GM18858 (cell line): ENCODE results near the gene ACKR3.

ENCODE experiments used
- ATAC-seq: cut with Tn5 transposase; IDR thresholded peaks from one replicate; pipeline ENCODE4 v1.9.1; 2021; ENCODE audit not compliant: unreplicated experiment

Gene ACKR3

GRCh38 chr2:236606023-236606422 is 36.4 kb downstream of the ACKR3 start:
- ATAC-seq = no peak

GRCh38 chr2:236607471-236608187 is 38.0 kb downstream of the ACKR3 start:
- ATAC-seq = no peak

- no peak for ATAC-seq
Observed at GRCh38 chr2:236608188-236608525, 38.5 kb downstream of the ACKR3 start.

- no peak for ATAC-seq
Observed at GRCh38 chr2:236608710-236609109, 39.1 kb downstream of the ACKR3 start.

- ATAC-seq = no peak
Observed at GRCh38 chr2:236610991-236611821, 41.6 kb downstream of the ACKR3 start.

GRCh38 chr2:236612737-236613136 is 43.1 kb downstream of the ACKR3 start:
- ATAC-seq = no peak

- ATAC-seq = no peak
Observed at GRCh38 chr2:236613612-236614011, 44.0 kb downstream of the ACKR3 start.

GRCh38 chr2:236614551-236614950 is 44.9 kb downstream of the ACKR3 start:
- no peak for ATAC-seq

- ATAC-seq = no peak
Observed at GRCh38 chr2:236616031-236616430, 46.4 kb downstream of the ACKR3 start.

GRCh38 chr2:236616624-236617023 is 47.0 kb downstream of the ACKR3 start:
- ATAC-seq = no peak

GRCh38 chr2:236617221-236617737 is 47.7 kb downstream of the ACKR3 start:
- no peak for ATAC-seq

GRCh38 chr2:236617796-236618195 is 48.2 kb downstream of the ACKR3 start:
- no peak for ATAC-seq

GRCh38 chr2:236618370-236618769 is 48.7 kb downstream of the ACKR3 start:
- no peak for ATAC-seq

GRCh38 chr2:236619910-236620612 is 50.4 kb downstream of the ACKR3 start:
- no peak for ATAC-seq

GRCh38 chr2:236621786-236622185 is 52.2 kb downstream of the ACKR3 start:
- no peak for ATAC-seq

- ATAC-seq = no peak
Observed at GRCh38 chr2:236622201-236622600, 52.6 kb downstream of the ACKR3 start.

GRCh38 chr2:236622660-236623059 is 53.0 kb downstream of the ACKR3 start:
- no peak for ATAC-seq

- no peak for ATAC-seq
Observed at GRCh38 chr2:236623816-236624215, 54.2 kb downstream of the ACKR3 start.

GRCh38 chr2:236625156-236625690 is 55.6 kb downstream of the ACKR3 start:
- ATAC-seq = no peak

- ATAC-seq = no peak
Observed at GRCh38 chr2:236626391-236627150, 56.9 kb downstream of the ACKR3 start.

GRCh38 chr2:236627193-236627592 is 57.6 kb downstream of the ACKR3 start:
- no peak for ATAC-seq
